ENCODE data around the gene TSPAN18. TPM values are rescaled to one million over a fixed set of nuclear protein-coding genes. Genes with fewer than 3 reads are reported as not detected.

TSPAN18 gene
- total RNA-seq, 1 experiment from 2014 or later: not detected

DNA sequence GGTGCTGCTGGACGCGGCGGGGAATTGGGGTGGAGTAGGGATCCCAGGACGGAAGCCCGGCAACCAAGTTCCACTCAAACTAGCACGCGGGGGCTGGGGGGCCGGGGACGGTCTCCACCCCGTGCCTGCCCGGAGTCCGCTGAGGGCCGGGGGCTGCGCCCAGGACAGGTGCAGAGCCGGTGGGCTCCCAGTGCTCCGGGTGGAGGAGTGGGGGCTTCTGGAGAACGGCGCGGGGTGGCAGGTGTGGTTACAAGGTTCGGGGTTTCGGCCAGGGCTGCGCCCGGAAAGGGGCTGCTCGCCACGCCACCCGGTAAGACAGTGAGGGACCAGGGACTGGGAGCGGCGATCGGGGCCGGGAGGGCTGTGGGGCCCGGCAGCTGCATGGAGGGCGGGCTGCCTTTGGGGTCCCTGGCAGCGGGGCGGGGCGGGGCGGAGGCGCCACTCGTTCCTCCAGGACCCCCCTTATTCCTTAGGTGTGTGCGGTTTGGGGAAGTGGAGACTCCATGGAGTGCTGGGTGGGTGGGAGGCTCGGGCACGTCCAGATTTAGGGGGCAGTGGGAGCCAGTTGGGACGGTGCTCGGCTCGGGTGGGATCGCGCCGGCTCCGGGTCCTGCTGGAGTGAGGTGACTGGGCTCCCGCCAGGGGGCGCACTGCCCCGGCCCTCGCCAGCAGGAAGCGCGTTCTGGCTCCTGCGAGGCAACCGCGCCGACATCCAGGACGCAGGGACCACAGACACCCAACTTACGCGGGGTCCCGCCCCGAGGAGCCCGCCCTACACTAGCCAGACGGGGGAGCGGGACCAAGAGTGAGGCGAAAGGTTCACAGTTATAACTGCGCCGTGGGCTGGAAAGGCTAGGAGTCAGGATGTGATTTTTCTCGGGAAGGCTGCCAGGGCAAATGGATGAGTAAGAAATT is 868 bp downstream of the TSPAN18 start:
- ATAC-seq (peak; percentile 92), DNase-seq (peak; percentile 52)
- H3K79me2 ChIP-seq (ENCODE audit: low read length): no peaks in the 10 kb centered on the region
- POLR2A ChIA-PET (ENCODE audit: unreplicated experiment): no interaction called here
- intact Hi-C loops (cut with micrococcal nuclease): loop anchor here (1.0 to 5.0 kb wide), 2 partner anchors 165 to 184 kb away; no protein-coding TSS in a partner anchor
- peak overlapping the region; percentile 55 for H3K4me3 ChIP-seq (ENCODE audit: low read length)
- CTCF ChIA-PET: no interaction called here
- no peaks in the 10 kb centered on the region for H3F3A ChIP-seq (ENCODE audit: low read length, unreplicated experiment)
- no peaks in the 10 kb centered on the region for H3K9me2 ChIP-seq (replicated peaks; ENCODE audit: low read length)
- no peak overlapping the region for H3K27ac ChIP-seq (ENCODE audit: low read length)
- H3K4me2 ChIP-seq (ENCODE audit: low read length): peak overlapping the region; percentile 80
- BruUV-seq (replicated peaks): no TSS peak
- H3K9me3 ChIP-seq (ENCODE audit: low read length): no peaks in the 10 kb centered on the region
- H3K4me1 ChIP-seq (ENCODE audit: insufficient read depth, low read length): peaks cover 4% of the 10 kb centered on the region; the same call in 1 of the 2 replicates
- H3K9ac ChIP-seq (ENCODE audit: low read length): no peak overlapping the region
- no peaks in the 10 kb centered on the region for H4K20me1 ChIP-seq (ENCODE audit: low read length)
- H3K27me3 ChIP-seq (ENCODE audit: low read length): peaks cover 62% of the 10 kb centered on the region
- H3K36me3 ChIP-seq (ENCODE audit: low read depth, low read length): no peaks in the 10 kb centered on the region
- peak overlapping the region; percentile 64 for H2AFZ ChIP-seq (ENCODE audit: low read length)
- TF ChIP-seq EZH2phosphoT487 (IDR thresholded peaks at IDR 0.05; ENCODE audit: borderline replicate concordance, low read length) (peak; percentile 76), EZH2 (IDR thresholded peaks at IDR 0.05; ENCODE audit: low read length, unreplicated experiment) (peak; percentile 92)
- TF ChIP-seq, protein P1, sequence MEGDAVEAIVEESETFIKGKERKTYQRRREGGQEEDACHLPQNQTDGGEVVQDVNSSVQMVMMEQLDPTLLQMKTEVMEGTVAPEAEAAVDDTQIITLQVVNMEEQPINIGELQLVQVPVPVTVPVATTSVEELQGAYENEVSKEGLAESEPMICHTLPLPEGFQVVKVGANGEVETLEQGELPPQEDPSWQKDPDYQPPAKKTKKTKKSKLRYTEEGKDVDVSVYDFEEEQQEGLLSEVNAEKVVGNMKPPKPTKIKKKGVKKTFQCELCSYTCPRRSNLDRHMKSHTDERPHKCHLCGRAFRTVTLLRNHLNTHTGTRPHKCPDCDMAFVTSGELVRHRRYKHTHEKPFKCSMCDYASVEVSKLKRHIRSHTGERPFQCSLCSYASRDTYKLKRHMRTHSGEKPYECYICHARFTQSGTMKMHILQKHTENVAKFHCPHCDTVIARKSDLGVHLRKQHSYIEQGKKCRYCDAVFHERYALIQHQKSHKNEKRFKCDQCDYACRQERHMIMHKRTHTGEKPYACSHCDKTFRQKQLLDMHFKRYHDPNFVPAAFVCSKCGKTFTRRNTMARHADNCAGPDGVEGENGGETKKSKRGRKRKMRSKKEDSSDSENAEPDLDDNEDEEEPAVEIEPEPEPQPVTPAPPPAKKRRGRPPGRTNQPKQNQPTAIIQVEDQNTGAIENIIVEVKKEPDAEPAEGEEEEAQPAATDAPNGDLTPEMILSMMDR (conservative IDR thresholded peaks at IDR 0.05; ENCODE audit: low read depth, low read length): peak; percentile 74

DNA sequence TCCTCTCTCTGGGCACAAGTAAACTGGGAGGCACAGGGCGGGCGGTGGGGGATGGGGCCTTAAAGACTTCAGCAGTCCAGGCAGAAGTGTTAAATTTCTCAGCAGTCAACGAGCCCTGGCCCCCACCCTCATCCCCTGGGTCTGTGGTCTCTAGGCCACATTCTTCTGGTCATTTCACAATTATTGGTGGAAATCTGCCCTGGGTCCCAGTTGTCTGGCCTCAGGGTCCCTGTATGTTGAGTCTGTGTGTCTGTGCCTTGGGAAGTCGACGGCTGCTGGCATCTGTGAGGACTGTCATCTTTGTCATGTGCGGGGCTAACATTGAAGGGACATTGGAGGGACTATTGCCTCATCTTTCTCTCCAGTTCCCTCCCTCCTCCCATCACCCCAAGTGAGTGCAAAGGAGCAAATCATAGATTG is 1.7 kb downstream of the TSPAN18 start:
- BruUV-seq (replicated peaks): no TSS peak
- no peak for DNase-seq
- no peak overlapping the region for H2AFZ ChIP-seq (ENCODE audit: low read length)
- intact Hi-C loops (cut with micrococcal nuclease): loop anchor here (1.0 to 5.0 kb wide), 2 partner anchors 164 to 183 kb away; no protein-coding TSS in a partner anchor
- no peak for TF ChIP-seq EZH2 (IDR thresholded peaks at IDR 0.05; ENCODE audit: low read length, unreplicated experiment)
- TF ChIP-seq, protein P1 (conservative IDR thresholded peaks at IDR 0.05; ENCODE audit: low read depth, low read length): no peak
- TF ChIP-seq EZH2phosphoT487 (IDR thresholded peaks at IDR 0.05; ENCODE audit: borderline replicate concordance, low read length): no peak
- ChIA-PET CTCF (no interaction called here), POLR2A (ENCODE audit: unreplicated experiment) (no interaction called here)
- H3K36me3 ChIP-seq (ENCODE audit: low read depth, low read length): no peaks in the 10 kb centered on the region
- H3K27ac ChIP-seq (ENCODE audit: low read length): no peak overlapping the region
- peaks cover 4% of the 10 kb centered on the region; the same call in 1 of the 2 replicates for H3K4me1 ChIP-seq (ENCODE audit: insufficient read depth, low read length)
- no peaks in the 10 kb centered on the region for H3K79me2 ChIP-seq (ENCODE audit: low read length)
- no peak for ATAC-seq
- H3K9ac ChIP-seq (ENCODE audit: low read length): no peak overlapping the region
- no peaks in the 10 kb centered on the region for H3F3A ChIP-seq (ENCODE audit: low read length, unreplicated experiment)
- H4K20me1 ChIP-seq (ENCODE audit: low read length): no peaks in the 10 kb centered on the region
- peaks cover 66% of the 10 kb centered on the region for H3K27me3 ChIP-seq (ENCODE audit: low read length)
- no peaks in the 10 kb centered on the region for H3K9me3 ChIP-seq (ENCODE audit: low read length)
- no peak overlapping the region for H3K4me3 ChIP-seq (ENCODE audit: low read length)
- no peaks in the 10 kb centered on the region for H3K9me2 ChIP-seq (replicated peaks; ENCODE audit: low read length)
- no peak overlapping the region for H3K4me2 ChIP-seq (ENCODE audit: low read length)

GRCh38 chr11:44729063-44729462 is 2.3 kb downstream of the TSPAN18 start:
- CTCF ChIA-PET: no interaction called here
- Histone ChIP-seq H3K9me3 (ENCODE audit: low read length) (no peaks in the 10 kb centered on the region), H3K27ac (ENCODE audit: low read length) (no peak overlapping the region), H3K79me2 (ENCODE audit: low read length) (no peaks in the 10 kb centered on the region), H3K4me3 (ENCODE audit: low read length) (no peak overlapping the region), H4K20me1 (ENCODE audit: low read length) (no peaks in the 10 kb centered on the region), H3K9me2 (replicated peaks; ENCODE audit: low read length) (no peaks in the 10 kb centered on the region), H3K4me2 (ENCODE audit: low read length) (no peak overlapping the region), H3K4me1 (ENCODE audit: insufficient read depth, low read length) (peaks cover 4% of the 10 kb centered on the region; the same call in 1 of the 2 replicates), H3K36me3 (ENCODE audit: low read depth, low read length) (no peaks in the 10 kb centered on the region), H3F3A (ENCODE audit: low read length, unreplicated experiment) (no peaks in the 10 kb centered on the region), H3K9ac (ENCODE audit: low read length) (no peak overlapping the region), H2AFZ (ENCODE audit: low read length) (no peak overlapping the region), H3K27me3 (ENCODE audit: low read length) (peaks cover 67% of the 10 kb centered on the region)
- no peak for DNase-seq
- intact Hi-C loops (cut with micrococcal nuclease): loop anchor here (5.0 kb wide), 1 partner anchor 163 kb away; no protein-coding TSS in a partner anchor
- POLR2A ChIA-PET (ENCODE audit: unreplicated experiment): no interaction called here
- no TSS peak for BruUV-seq (replicated peaks)
- ATAC-seq: no peak
- no peak for TF ChIP-seq EZH2 (IDR thresholded peaks at IDR 0.05; ENCODE audit: low read length, unreplicated experiment)
- TF ChIP-seq EZH2phosphoT487 (IDR thresholded peaks at IDR 0.05; ENCODE audit: borderline replicate concordance, low read length): no peak
- TF ChIP-seq, protein P1 (conservative IDR thresholded peaks at IDR 0.05; ENCODE audit: low read depth, low read length): no peak
